ENCODE results near the gene SLC12A5.

- TF ChIP-seq, protein P1, sequence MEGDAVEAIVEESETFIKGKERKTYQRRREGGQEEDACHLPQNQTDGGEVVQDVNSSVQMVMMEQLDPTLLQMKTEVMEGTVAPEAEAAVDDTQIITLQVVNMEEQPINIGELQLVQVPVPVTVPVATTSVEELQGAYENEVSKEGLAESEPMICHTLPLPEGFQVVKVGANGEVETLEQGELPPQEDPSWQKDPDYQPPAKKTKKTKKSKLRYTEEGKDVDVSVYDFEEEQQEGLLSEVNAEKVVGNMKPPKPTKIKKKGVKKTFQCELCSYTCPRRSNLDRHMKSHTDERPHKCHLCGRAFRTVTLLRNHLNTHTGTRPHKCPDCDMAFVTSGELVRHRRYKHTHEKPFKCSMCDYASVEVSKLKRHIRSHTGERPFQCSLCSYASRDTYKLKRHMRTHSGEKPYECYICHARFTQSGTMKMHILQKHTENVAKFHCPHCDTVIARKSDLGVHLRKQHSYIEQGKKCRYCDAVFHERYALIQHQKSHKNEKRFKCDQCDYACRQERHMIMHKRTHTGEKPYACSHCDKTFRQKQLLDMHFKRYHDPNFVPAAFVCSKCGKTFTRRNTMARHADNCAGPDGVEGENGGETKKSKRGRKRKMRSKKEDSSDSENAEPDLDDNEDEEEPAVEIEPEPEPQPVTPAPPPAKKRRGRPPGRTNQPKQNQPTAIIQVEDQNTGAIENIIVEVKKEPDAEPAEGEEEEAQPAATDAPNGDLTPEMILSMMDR (IDR thresholded peaks at IDR 0.05), result no peak
- TF ChIP-seq EZH2 (IDR thresholded peaks at IDR 0.05) (no peak), EZH2phosphoT487 (IDR thresholded peaks at IDR 0.05) (no peak)
Measured at GRCh38 chr20:46004889-46005473, 24.0 kb upstream of the SLC12A5 start.

Data from neural progenitor cell (in vitro differentiated cells).